ENCODE data around the gene FAM222A. TPM values are rescaled to one million over a fixed set of nuclear protein-coding genes. Genes with fewer than 3 reads are reported as not detected.

The FAM222A gene
- total RNA-seq, 5 donors from 2014 or later (not counting 1 experiment from before 2014, with no cell fraction given): 0.95 to 4.2 (median 1.6) TPM

DNA sequence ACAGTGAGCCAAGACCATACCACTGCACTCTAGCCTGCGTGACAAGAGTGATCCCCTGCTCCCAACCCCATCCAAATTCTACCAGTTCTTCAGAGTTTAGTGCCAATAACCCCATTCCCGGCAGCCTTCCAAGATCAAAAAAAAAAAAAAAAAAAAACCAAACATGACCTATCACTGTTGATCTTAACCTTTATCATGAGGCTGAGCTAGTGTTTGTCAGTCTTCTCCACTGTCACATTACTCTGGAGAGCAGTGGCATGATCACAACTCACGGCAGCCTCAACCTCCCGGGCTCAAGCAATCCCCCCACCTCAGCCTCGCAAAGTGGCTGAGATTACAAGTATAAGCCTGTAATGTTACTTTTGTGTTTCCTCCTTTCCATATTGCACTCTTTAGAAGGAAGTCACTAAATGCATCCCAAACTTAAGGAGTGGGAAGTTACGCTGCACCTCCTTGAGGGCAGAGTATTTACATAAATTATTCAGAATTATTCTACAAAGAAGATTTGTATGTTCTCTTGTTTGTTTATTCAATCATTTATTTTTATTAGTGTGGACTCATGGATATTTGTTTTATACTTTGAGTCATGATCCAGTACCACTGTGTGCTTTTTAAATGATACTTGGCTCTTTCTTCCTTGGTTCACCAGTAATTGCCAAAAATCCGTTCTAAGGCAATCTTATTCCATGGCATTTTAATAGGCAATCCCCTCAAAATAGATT, 31.5 kb upstream of the FAM222A start:
- H3K27ac Mint-ChIP-seq: no peak overlapping the region
- no peaks in the 10 kb centered on the region for H3K9me3 Mint-ChIP-seq
- DNase-seq (no peak), ATAC-seq (replicated peaks in 1 of 4) (no peak)
- Histone ChIP-seq H3K27me3 (replicated peaks in 1 of 2; ENCODE audit: control insufficient read depth in 2 of 2, extremely low read depth in 1 of 2, insufficient read depth in 2 of 2, low read length in 1 of 2) (peaks cover 2 to 18% of the 10 kb centered on the region in 2 experiments), H3K4me3 (ENCODE audit: control insufficient read depth in 1 of 2, extremely low read depth in 1 of 2, low read length in 1 of 2) (no peak overlapping the region), H3K27ac (ENCODE audit: low read length) (no peak overlapping the region), H3K9me3 (no peaks in the 10 kb centered on the region), H3K36me3 (ENCODE audit: control insufficient read depth in 2 of 2, extremely low read depth in 1 of 2, insufficient read depth in 1 of 2, low read length in 1 of 2) (no peaks in the 10 kb centered on the region), H3K4me1 (ENCODE audit: control insufficient read depth in 1 of 2, extremely low read depth in 1 of 2, insufficient read depth in 2 of 2, low read length in 2 of 2) (no peaks in the 10 kb centered on the region)
- 84% methylated on average over 2 of the region's 7 CpGs for WGBS (ENCODE audit: insufficient coverage)
- H3K4me3 Mint-ChIP-seq: no peak overlapping the region
- no peaks in the 10 kb centered on the region for H3K36me3 Mint-ChIP-seq
- ChIA-PET POLR2A (no interaction called here), CTCF (interaction anchor here in 1 of 2 donors (0.6 to 0.7 kb wide), 2 partner anchors 33 to 41 kb away, joined by 4 to 9 read pairs; no protein-coding TSS in a partner anchor)
- peaks cover 5 to 10% of the 10 kb centered on the region in 2 donors for H3K27me3 Mint-ChIP-seq
- no peaks in the 10 kb centered on the region for H3K4me1 Mint-ChIP-seq

GRCh38 chr12:109682708-109683060, 30.9 kb upstream of the FAM222A start:
- ATAC-seq (replicated peaks in 1 of 4) (no peak), DNase-seq (no peak)
- Histone ChIP-seq H3K4me1 (ENCODE audit: control insufficient read depth in 1 of 2, extremely low read depth in 1 of 2, insufficient read depth in 2 of 2, low read length in 2 of 2) (no peaks in the 10 kb centered on the region), H3K9me3 (no peaks in the 10 kb centered on the region), H3K27me3 (replicated peaks in 1 of 2; ENCODE audit: control insufficient read depth in 2 of 2, extremely low read depth in 1 of 2, insufficient read depth in 2 of 2, low read length in 1 of 2) (peaks cover 2 to 18% of the 10 kb centered on the region in 2 experiments), H3K4me3 (ENCODE audit: control insufficient read depth in 1 of 2, extremely low read depth in 1 of 2, low read length in 1 of 2) (no peak overlapping the region), H3K27ac (ENCODE audit: low read length) (no peak overlapping the region), H3K36me3 (ENCODE audit: control insufficient read depth in 2 of 2, extremely low read depth in 1 of 2, insufficient read depth in 1 of 2, low read length in 1 of 2) (no peaks in the 10 kb centered on the region)
- CTCF ChIA-PET: no interaction called here
- WGBS (ENCODE audit: insufficient coverage): no CpG with 5 or more reads among the region's 1 CpG
- H3K4me1 Mint-ChIP-seq: no peaks in the 10 kb centered on the region
- peaks cover 5 to 10% of the 10 kb centered on the region in 2 donors for H3K27me3 Mint-ChIP-seq
- H3K9me3 Mint-ChIP-seq: no peaks in the 10 kb centered on the region
- POLR2A ChIA-PET: no interaction called here
- no peak overlapping the region for H3K4me3 Mint-ChIP-seq
- H3K36me3 Mint-ChIP-seq: no peaks in the 10 kb centered on the region
- no peak overlapping the region for H3K27ac Mint-ChIP-seq

DNA sequence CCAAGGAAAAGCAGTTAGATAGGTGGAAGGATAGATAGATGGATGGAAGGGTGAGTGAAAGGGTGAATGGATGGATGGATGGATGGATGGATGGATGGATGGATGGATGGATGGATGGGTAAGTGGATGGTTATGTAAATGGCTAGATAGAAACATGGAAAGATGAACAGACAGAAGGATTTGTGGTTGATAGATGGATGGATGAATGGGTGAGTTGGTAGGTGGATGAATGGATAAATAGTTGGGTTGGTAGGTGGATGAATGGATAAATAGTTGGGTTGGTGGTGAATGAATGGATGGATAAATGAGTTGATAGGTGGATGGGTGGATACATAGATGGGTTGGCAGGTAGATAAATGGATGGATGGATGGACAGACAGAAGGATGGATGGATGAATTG, 30.3 kb upstream of the FAM222A start:
- peaks cover 5 to 10% of the 10 kb centered on the region in 2 donors for H3K27me3 Mint-ChIP-seq
- ATAC-seq (replicated peaks in 1 of 4) (no peak), DNase-seq (no peak)
- ChIA-PET CTCF (no interaction called here), POLR2A (no interaction called here)
- Histone ChIP-seq H3K36me3 (ENCODE audit: control insufficient read depth in 2 of 2, extremely low read depth in 1 of 2, insufficient read depth in 1 of 2, low read length in 1 of 2) (no peaks in the 10 kb centered on the region), H3K4me3 (ENCODE audit: control insufficient read depth in 1 of 2, extremely low read depth in 1 of 2, low read length in 1 of 2) (no peak overlapping the region), H3K27me3 (replicated peaks in 1 of 2; ENCODE audit: control insufficient read depth in 2 of 2, extremely low read depth in 1 of 2, insufficient read depth in 2 of 2, low read length in 1 of 2) (peaks cover 2 to 18% of the 10 kb centered on the region in 2 experiments), H3K4me1 (ENCODE audit: control insufficient read depth in 1 of 2, extremely low read depth in 1 of 2, insufficient read depth in 2 of 2, low read length in 2 of 2) (no peaks in the 10 kb centered on the region), H3K27ac (ENCODE audit: low read length) (no peak overlapping the region), H3K9me3 (no peaks in the 10 kb centered on the region)
- H3K9me3 Mint-ChIP-seq: no peaks in the 10 kb centered on the region
- H3K4me3 Mint-ChIP-seq: no peak overlapping the region
- no peaks in the 10 kb centered on the region for H3K4me1 Mint-ChIP-seq
- H3K27ac Mint-ChIP-seq: no peak overlapping the region
- H3K36me3 Mint-ChIP-seq: no peaks in the 10 kb centered on the region

DNA sequence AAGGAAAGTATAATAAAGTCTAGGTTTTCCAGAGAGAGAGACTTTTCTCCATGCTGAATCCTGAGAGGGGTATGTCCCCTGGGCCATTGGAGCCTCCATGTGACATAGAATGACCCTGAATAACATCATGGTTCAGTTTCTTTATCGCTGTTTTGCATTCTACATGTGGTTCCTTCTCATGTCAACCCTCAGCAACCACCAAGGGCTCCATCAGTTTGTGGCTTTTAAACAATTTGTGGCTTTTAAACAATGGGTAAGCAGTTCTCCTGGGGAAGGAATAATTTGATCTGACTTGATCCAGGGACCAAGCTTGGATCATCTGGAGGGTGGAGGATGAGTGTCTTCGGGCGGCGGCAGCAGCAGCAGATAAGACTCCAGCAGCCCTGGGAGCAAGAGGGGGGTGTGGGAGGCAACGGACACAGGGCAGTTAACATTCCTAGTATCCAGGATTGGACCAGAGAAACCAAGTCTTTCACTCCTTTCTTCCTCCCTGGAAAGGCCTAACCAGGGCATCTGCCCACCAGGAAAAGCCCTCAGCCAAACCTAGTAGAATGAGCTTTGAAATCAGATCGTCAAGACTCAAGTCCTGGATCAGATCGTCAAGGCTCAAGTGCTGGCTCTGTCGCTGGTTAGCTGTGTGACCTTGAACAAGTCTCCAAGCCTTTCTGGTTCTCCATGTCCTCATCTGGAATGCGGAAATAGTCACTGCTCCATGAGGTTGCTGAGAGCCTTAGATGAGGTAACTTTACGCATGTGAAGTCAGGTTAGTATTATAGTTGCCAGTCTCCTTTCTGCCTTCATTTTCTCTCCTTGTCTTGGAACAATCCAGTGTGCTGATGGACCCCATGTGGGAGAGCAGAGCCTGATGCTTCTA, 27.8 kb upstream of the FAM222A start:
- POLR2A ChIA-PET: no interaction called here
- no peaks in the 10 kb centered on the region for H3K36me3 ChIP-seq (ENCODE audit: control insufficient read depth in 2 of 2, extremely low read depth in 1 of 2, insufficient read depth in 1 of 2, low read length in 1 of 2)
- no peaks in the 10 kb centered on the region for H3K4me1 ChIP-seq (ENCODE audit: control insufficient read depth in 1 of 2, extremely low read depth in 1 of 2, insufficient read depth in 2 of 2, low read length in 2 of 2)
- no peak overlapping the region for H3K27ac ChIP-seq (ENCODE audit: low read length)
- no peaks in the 10 kb centered on the region for H3K36me3 Mint-ChIP-seq
- no peak overlapping the region for H3K4me3 ChIP-seq (ENCODE audit: control insufficient read depth in 1 of 2, extremely low read depth in 1 of 2, low read length in 1 of 2)
- CTCF ChIA-PET: no interaction called here
- H3K27me3 ChIP-seq (replicated peaks in 1 of 2; ENCODE audit: control insufficient read depth in 2 of 2, extremely low read depth in 1 of 2, insufficient read depth in 2 of 2, low read length in 1 of 2): peaks cover 0 to 7% of the 10 kb centered on the region in 2 experiments
- 90% methylated on average over 4 of the region's 10 CpGs for WGBS (ENCODE audit: insufficient coverage)
- peaks cover 3 to 10% of the 10 kb centered on the region in 2 donors for H3K27me3 Mint-ChIP-seq
- H3K4me1 Mint-ChIP-seq: no peaks in the 10 kb centered on the region
- no peaks in the 10 kb centered on the region for H3K9me3 Mint-ChIP-seq
- no peaks in the 10 kb centered on the region for H3K9me3 ChIP-seq
- H3K4me3 Mint-ChIP-seq: no peak overlapping the region
- no peak for ATAC-seq (replicated peaks in 1 of 4)
- no peak overlapping the region for H3K27ac Mint-ChIP-seq
- no peak for DNase-seq

- H3K36me3 ChIP-seq (ENCODE audit: control insufficient read depth in 2 of 2, extremely low read depth in 1 of 2, insufficient read depth in 1 of 2, low read length in 1 of 2): no peaks in the 10 kb centered on the region
- DNase-seq (no peak), ATAC-seq (replicated peaks in 1 of 4) (no peak)
- CTCF ChIA-PET: no interaction called here
- H3K27me3 ChIP-seq (replicated peaks in 1 of 2; ENCODE audit: control insufficient read depth in 2 of 2, extremely low read depth in 1 of 2, insufficient read depth in 2 of 2, low read length in 1 of 2): peaks cover 0 to 7% of the 10 kb centered on the region in 2 experiments
- H3K4me1 ChIP-seq (ENCODE audit: control insufficient read depth in 1 of 2, extremely low read depth in 1 of 2, insufficient read depth in 2 of 2, low read length in 2 of 2): no peaks in the 10 kb centered on the region
- 88% methylated on average over 6 of the region's 7 CpGs for WGBS (ENCODE audit: insufficient coverage)
- no peak overlapping the region for H3K4me3 ChIP-seq (ENCODE audit: control insufficient read depth in 1 of 2, extremely low read depth in 1 of 2, low read length in 1 of 2)
- Mint-ChIP-seq H3K27ac (no peak overlapping the region), H3K4me3 (no peak overlapping the region), H3K27me3 (peaks cover 5 to 10% of the 10 kb centered on the region in 2 donors), H3K9me3 (no peaks in the 10 kb centered on the region), H3K36me3 (no peaks in the 10 kb centered on the region), H3K4me1 (no peaks in the 10 kb centered on the region)
- no peak overlapping the region for H3K27ac ChIP-seq (ENCODE audit: low read length)
- POLR2A ChIA-PET: interaction anchor here in 1 of 2 donors (0.6 kb wide), 1 partner anchor 10 kb away, joined by 15 read pairs; no protein-coding TSS in a partner anchor
- no peaks in the 10 kb centered on the region for H3K9me3 ChIP-seq
These were observed 27.1 kb upstream of the FAM222A start for GRCh38 chr12:109686523-109686922.

DNA sequence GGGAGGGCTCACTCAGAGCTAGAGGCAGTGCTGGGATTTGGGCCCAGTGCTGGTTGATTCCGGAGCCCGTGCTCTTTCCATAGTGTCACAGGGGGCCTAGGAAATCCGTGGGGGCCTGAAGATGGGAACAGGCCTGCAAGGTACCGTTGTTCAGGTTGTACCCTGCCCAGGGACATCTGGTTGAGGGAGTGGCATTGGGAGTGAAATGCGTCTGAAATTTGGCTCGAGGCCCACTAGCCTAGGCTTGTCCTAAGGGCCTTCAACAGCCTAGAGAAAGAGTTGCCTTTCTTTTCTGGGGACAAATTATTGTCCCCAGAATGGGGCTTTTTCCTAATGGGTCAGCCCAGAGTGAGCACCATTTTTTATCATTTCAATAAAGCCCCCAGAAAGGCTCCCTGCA, 26.4 kb upstream of the FAM222A start:
- Mint-ChIP-seq H3K4me1 (no peaks in the 10 kb centered on the region), H3K36me3 (no peaks in the 10 kb centered on the region), H3K27ac (no peak overlapping the region), H3K27me3 (peaks cover 8 to 10% of the 10 kb centered on the region in 2 donors), H3K9me3 (no peaks in the 10 kb centered on the region), H3K4me3 (no peak overlapping the region)
- CTCF ChIA-PET: interaction anchor here in 1 of 2 donors (0.5 kb wide), 1 partner anchor 119 kb away, joined by 4 read pairs; no protein-coding TSS in a partner anchor
- POLR2A ChIA-PET: no interaction called here
- ATAC-seq (replicated peaks in 1 of 4) (no peak), DNase-seq (no peak)
- Histone ChIP-seq H3K9me3 (no peaks in the 10 kb centered on the region), H3K4me3 (ENCODE audit: control insufficient read depth in 1 of 2, extremely low read depth in 1 of 2, low read length in 1 of 2) (no peak overlapping the region), H3K36me3 (ENCODE audit: control insufficient read depth in 2 of 2, extremely low read depth in 1 of 2, insufficient read depth in 1 of 2, low read length in 1 of 2) (no peaks in the 10 kb centered on the region), H3K27ac (ENCODE audit: low read length) (no peak overlapping the region), H3K4me1 (ENCODE audit: control insufficient read depth in 1 of 2, extremely low read depth in 1 of 2, insufficient read depth in 2 of 2, low read length in 2 of 2) (no peaks in the 10 kb centered on the region), H3K27me3 (replicated peaks in 1 of 2; ENCODE audit: control insufficient read depth in 2 of 2, extremely low read depth in 1 of 2, insufficient read depth in 2 of 2, low read length in 1 of 2) (peaks cover 0 to 7% of the 10 kb centered on the region in 2 experiments)
- WGBS (ENCODE audit: insufficient coverage): 81% methylated on average over 6 of the region's 6 CpGs
